NCI-H524 (cell line): ENCODE measurements around the gene ZDHHC24.

ENCODE experiments used
- DNase-seq, 2 experiments: peaks; one replicate each; lab custom pipeline; 2025; lab: John Stamatoyannopoulos, UW

Gene ZDHHC24

DNA sequence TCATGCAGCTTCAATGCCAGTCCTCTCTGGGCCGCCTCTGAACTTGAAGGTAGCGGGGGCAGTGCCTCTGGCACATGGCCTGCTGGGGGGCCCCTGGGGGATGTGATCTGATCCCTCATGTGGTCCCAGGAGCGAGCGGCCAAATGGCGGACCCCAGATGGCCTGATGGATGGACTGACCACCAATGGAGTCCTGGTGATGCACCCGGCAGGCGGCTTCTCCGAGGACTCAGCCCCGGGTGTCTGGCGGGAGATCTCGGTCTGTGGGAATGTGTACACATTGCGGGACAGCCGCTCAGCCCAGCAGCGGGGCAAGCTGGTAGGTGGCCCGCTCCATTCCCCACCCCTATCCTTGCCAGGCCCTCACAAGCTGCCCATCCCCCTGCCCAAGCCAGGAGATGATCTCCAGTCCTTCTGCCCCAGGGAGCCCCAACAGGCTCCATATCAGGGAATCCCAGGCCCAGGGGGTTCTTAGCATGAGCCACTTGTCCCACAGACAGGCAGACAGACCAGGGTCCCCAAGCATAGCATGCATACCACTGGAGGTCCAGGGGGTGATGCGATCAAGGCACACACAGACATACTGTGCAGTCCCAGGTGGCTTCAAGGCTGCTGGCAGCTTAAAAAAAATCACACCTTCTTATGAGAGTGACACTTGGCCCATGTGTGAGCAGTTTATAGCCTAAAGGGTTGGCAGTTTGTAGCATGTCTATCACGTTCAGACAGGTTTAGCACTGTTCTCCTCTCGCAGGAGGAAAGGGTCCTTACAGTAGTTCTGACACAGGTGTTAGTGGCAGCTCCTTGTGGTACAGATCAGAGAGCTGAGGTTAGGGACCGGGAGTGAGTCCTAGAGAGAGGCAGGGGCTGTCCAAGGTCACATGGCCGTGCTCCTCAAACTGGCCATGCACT lies 72.0 kb downstream of the ZDHHC24 start:
- no peak for DNase-seq

- DNase-seq = no peak
Measured at GRCh38 chr11:66473167-66473566, 72.7 kb downstream of the ZDHHC24 start.

GRCh38 chr11:66472054-66472453 lies 73.8 kb downstream of the ZDHHC24 start:
- DNase-seq = no peak

- DNase-seq = no peak
Measured at GRCh38 chr11:66471142-66471541, 74.7 kb downstream of the ZDHHC24 start.
